Embryonic facial prominence (tissue), 1 donor: Measurements from ENCODE around the gene SLC25A39.

Source experiments
- DNase-seq: peaks from one replicate; pipeline ENCODE4 v3.0.0-alpha.2; 2016; ENCODE audit errors: extremely low spot score

Gene SLC25A39

GRCh38 chr17:44279346-44279665 is 45.3 kb downstream of the SLC25A39 start:
- DNase-seq = no peak

DNA sequence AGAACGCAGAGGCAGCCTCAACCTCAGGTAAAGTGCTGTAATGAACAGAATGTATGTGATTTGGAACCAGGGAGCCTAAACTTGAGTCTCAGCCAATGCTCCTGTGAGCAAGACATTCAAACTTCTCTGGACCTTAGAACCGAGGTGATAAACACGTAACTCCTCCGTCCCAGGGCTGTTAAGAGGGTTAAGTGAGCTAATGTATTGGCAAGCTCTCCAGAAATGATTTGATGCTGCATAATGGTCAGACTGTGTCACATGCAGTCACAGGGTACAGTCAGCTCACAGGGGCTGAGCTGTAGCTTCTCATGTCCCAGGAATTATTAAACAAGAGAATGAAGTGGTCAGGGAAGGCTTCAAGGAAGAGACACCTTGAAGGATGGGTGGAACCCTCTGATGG is 46.6 kb downstream of the SLC25A39 start:
- DNase-seq = no peak

- no peak for DNase-seq
Measured at GRCh38 chr17:44273607-44274006, 51.0 kb downstream of the SLC25A39 start.

GRCh38 chr17:44272954-44273353 is 51.7 kb downstream of the SLC25A39 start:
- no peak for DNase-seq

- DNase-seq = no peak
Measured at GRCh38 chr17:44272321-44272951, 52.2 kb downstream of the SLC25A39 start.
